Fibroblast of skin of right biceps (primary cell): ENCODE data around the gene HAUS7.
A peak's percentile ranks its signal among the peaks of the same experiment; 100 is the strongest.

Experiments used
- DNase-seq: peaks from one replicate; pipeline ENCODE4 v3.0.0-alpha.2; 2013

Gene HAUS7

GRCh38 chrX:153470411-153471363 is at the start of gene HAUS7:
TSS of gene HAUS7 (minus strand) at chrX:153470576. CDS start at chrX:153470557, 19 bp downstream.
- peak; percentile 92 for DNase-seq

- DNase-seq = peak; percentile 68
These were observed 49.4 kb upstream of the HAUS7 start for GRCh38 chrX:153519569-153520286.

DNA sequence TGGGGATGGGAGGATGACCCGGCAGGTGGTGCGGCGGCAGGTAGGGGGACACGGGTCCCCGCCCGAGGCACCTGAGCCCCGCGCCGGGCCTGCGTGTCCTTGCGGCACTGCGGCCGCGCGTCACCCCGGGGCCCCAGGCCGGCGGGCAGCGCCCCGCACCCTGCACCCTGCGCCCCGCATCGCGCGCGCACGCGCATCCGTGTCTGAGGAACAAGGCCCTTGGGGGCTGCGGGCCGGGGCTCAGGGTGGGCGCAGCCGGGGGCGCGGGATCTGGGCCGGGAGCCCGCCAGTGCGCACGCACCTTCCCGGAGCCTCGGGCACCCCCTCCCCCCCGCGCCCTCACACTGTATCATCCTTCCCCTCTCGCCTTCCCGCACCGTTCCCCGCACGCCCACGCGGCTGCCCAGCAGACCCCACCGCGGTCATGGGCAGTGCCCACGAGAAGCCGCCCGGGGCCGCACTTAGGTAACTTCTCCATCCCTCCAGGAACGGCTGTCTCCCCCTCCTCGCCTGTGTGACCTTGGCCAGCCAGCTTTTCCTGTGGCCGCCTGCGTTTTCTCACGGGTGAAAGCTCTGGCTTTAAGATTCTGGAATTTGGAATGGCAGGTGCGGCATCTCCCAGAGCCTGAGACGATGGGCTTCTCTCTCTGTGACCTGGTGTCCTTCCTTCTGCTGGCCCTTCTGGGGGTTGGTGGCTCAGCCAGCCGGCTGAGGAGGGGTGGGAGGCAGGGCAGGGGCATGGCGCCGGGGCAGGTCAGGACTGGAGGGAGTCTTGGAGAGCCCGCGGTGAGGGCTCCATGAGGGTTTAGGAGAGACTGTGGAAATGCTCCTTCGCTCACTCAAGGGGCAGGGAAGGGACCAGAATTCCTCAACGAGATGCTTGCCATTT is 47.8 kb upstream of the HAUS7 start:
- DNase-seq = no peak

DNA sequence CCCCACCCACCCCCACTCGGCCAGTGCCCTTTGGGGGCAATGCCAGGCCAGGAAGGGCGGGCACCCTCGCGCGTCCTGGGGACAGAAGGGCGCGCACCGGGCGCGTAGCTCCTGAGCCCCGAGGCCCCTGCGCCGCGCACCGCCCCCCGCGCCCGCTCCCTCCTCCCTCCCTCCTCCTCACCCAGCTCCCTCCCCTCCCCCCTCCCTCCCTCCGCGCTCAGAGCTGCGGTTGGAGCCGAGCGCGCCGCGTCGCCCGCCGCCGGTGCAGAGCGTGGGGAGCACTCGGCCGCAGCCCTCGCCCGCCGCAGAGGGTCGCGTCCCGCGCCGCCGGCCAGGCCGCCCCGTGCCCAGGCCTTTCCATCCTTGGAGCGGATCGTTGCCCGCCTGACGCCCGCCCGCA is 47.0 kb upstream of the HAUS7 start, which contains the start of gene ATP2B3:
Gene ATP2B3 (plus strand): TSS at position 220 of the 400 bp plus-strand sequence. CDS start 18,606 bp downstream, outside the sequence.
- DNase-seq = no peak

- peak; percentile 16 for DNase-seq
These were observed 45.7 kb upstream of the HAUS7 start for GRCh38 chrX:153516073-153516472.

DNA sequence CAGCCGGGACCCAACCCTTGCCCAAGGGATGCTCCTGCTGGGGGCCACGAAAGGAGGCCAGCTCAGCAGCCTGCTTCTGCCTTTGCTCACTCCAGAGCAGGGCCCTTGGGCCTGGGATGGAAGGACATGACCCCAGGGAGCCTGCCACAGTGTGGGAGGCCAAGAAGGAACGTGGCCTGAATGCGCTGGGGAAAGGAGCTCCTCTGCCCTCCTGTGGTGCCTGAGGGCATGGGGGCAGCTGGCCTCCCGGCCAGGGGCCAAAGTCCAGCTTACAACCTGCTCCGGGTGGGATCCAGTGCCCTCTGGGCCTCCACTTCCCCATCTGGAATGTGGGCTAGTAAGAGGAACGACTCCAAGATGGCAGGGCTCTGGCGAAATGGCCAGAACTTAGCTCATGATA is 45.1 kb upstream of the HAUS7 start:
- DNase-seq = no peak

GRCh38 chrX:153514259-153514658 is 43.9 kb upstream of the HAUS7 start:
- no peak for DNase-seq

DNA sequence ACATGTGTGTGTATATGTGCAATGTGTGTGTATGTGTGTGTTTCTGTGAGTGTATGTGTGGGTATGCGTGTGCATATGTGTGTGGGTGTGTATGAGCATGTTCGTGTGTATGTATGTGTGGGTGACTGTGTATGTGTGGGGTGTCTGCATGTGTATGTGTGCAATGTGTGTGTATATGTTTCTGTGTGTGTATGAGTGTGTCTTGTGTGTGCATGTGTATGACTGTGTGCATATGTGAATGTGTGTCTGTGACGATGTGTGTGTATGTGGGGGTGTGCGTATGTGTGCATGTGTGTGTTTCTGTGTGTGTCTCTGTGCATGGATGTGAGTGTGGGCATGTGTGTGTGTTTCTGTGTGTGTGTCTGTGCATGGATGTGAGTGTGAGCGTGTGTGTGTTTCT is 42.9 kb upstream of the HAUS7 start:
- DNase-seq = peak; percentile 11

DNA sequence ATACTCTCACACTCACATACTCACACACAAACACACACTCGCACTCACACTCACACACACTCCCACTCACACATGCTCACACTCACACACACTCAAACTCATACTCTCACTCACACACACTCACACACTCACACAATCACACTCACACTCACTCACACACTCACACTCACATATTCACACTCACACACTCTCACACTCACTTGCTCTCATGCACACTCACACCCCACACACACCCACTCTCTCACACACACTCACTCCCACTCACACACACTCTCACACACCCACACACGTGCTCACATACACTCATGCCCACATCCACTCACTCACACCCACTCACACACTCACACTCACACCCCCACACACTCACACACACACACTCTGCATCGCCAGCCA is 42.1 kb upstream of the HAUS7 start:
- DNase-seq = no peak

GRCh38 chrX:153511784-153512500 is 41.6 kb upstream of the HAUS7 start:
- no peak for DNase-seq

- no peak for DNase-seq
These were observed 40.0 kb upstream of the HAUS7 start for GRCh38 chrX:153510383-153510782.

DNA sequence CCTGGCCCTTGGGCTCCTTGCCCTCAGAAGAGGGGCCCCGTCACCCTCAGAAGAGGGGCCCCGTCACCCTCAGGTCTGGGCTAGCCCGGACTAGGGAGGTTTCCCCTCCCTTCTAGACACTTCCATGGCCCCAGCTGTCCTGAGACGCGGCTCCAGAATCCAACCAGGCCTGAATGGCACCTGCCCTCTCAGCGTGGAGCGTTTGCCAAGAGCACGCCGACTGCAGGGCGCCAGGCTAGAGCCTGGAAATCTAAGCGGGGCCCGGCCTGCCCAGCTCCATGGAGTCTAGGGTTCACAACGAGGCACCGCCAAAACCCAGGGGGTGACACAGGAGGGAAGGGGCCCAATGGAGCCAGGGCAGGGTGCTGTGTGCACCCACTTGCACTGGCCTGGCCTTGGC is 39.2 kb upstream of the HAUS7 start:
- no peak for DNase-seq

DNA sequence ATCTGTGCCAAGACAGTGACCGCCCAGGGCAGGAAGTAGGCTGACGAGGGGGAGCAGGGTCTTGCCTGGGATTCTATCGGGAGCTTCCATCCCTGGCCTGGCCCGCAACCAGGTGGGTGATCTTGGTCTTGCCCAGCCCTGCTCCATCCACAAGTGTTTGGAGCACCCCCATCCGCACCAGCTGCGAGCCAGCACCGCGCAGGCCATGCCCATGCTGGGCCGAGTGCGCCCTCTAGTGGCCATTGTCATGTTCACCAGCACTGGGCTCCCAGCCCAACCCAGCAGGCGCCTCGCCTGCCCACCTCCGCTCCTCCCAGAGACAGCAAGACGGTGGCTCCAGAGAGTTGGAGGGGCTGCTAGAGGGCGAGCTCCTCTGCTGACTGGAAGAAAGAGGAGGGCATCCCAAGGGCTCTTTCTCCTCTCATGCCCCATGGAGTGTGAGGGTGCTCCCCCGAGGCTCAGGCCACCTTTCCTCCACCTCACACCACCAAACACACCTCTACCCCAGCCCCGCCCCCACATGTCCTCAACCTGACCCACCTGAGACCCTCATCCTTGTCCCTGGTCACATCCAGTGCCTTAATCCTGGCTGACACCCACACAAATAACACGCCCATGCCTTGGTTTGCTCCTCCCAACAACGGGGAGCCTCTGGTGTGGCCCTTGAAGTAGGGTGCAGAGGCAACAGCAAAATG is 37.3 kb upstream of the HAUS7 start:
- DNase-seq = peak; percentile 69

GRCh38 chrX:153505361-153505760 is 35.0 kb upstream of the HAUS7 start:
- no peak for DNase-seq

DNA sequence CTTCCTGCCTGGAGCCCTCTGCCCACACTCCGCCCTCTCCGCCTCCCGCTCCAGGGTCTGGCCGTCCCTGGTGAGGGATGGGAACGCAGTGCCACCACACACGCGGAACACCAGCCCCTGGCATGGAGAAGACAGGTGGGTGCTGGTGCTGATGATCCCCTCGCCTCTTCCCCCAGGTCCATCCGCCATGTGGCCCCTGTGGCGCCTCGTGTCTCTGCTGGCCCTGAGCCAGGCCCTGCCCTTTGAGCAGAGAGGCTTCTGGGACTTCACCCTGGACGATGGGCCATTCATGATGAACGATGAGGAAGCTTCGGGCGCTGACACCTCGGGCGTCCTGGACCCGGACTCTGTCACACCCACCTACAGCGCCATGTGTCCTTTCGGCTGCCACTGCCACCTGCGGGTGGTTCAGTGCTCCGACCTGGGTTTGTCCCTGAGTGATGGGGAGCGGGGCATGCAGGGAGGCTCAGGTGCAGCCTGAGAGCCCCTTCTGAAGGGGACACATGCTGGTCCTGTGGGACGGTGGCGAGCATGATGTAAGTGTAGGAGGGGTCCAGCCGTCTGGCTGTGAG is 34.2 kb upstream of the HAUS7 start:
- no peak for DNase-seq

DNA sequence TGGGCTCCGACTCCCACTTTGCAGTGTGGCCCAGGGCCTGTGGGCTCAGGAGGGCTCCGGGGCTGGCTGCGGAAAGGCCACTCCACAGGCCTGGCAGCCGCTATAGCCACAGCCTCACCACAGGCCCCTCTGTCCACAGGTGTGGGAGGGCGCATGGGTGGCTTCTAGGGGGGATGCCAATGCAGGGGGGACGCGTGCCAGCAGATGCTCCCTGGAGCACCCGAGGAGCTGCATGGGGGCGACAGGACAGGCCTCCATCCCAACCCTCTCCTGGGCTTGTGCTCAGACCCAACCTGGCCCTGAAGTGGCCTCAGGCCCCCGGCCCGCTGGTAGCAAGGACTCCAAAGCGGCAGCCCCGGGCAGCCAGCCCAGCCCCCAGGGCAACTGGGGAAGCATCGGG is 32.4 kb upstream of the HAUS7 start:
- no peak for DNase-seq

GRCh38 chrX:153502131-153502530 is 31.8 kb upstream of the HAUS7 start:
- DNase-seq = no peak

DNA sequence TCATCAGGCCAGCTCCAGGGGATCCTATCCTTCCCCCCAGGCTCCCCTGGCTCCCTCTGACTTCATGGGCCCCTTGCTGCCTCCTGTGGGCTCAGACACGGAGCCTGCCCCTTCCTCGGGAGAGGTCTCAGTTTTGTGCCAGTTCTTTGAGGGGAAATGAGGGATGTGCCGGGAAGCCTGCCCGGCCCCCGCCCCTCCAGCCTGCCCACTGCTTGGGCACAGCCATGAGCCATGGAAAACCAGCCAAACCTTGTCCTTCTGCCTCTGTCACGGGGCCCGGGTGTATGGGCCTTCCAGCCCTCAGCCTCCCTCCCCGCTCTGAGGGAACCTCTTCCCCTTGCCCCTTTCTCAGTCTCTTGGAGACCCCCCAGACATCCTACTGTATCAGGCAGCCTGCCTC is 31.2 kb upstream of the HAUS7 start:
- DNase-seq = no peak

- DNase-seq = no peak
These were observed 30.4 kb upstream of the HAUS7 start for GRCh38 chrX:153500676-153501280.

- DNase-seq = no peak
These were observed 29.5 kb upstream of the HAUS7 start for GRCh38 chrX:153499876-153500275.

GRCh38 chrX:153499341-153499740 is 29.0 kb upstream of the HAUS7 start:
- DNase-seq = no peak
